NCI-H2171 treated with DMSO at 0.1 percent for 48 hours (cell line): ENCODE results near the gene PAN3.
A peak's percentile ranks its signal among the peaks of the same experiment; 100 is the strongest.
"Not testable (repeated sequence)": the region's sequence is repeated elsewhere in the genome, so short reads cannot be mapped to it uniquely, and the experiment has no call there.

ENCODE experiments used
- DNase-seq: peaks from one replicate; lab custom pipeline; 2025; lab: John Stamatoyannopoulos, UW

PAN3 gene

GRCh38 chr13:28136916-28137315 lies 1.4 kb upstream of the PAN3 start:
- peak; percentile 27 for DNase-seq

- peak; percentile 69 for DNase-seq
Observed at GRCh38 chr13:28137596-28137995, 749 bp upstream of the PAN3 start.

- DNase-seq: peak; percentile 58
Observed at GRCh38 chr13:28138756-28139470, 568 bp downstream of the PAN3 start.

GRCh38 chr13:28140433-28141125 lies 2.2 kb downstream of the PAN3 start:
- DNase-seq: no peak

GRCh38 chr13:28141542-28141941 lies 3.2 kb downstream of the PAN3 start:
- DNase-seq: not testable (repeated sequence)

- DNase-seq: no peak
Observed at GRCh38 chr13:28145049-28145448, 6.7 kb downstream of the PAN3 start.

- DNase-seq: no peak
Observed at GRCh38 chr13:28147495-28147894, 9.2 kb downstream of the PAN3 start.

GRCh38 chr13:28159057-28159456 lies 20.7 kb downstream of the PAN3 start:
- no peak for DNase-seq

- DNase-seq: no peak
Observed at GRCh38 chr13:28161370-28161769, 23.0 kb downstream of the PAN3 start.

- no peak for DNase-seq
Observed at GRCh38 chr13:28163587-28163986, 25.2 kb downstream of the PAN3 start.

- no peak for DNase-seq
Observed at GRCh38 chr13:28166257-28166656, 27.9 kb downstream of the PAN3 start.

- no peak for DNase-seq
Observed at GRCh38 chr13:28171266-28171665, 32.9 kb downstream of the PAN3 start.

- DNase-seq: no peak
Observed at GRCh38 chr13:28172947-28173346, 34.6 kb downstream of the PAN3 start.

GRCh38 chr13:28173793-28174192 lies 35.4 kb downstream of the PAN3 start:
- no peak for DNase-seq

GRCh38 chr13:28177327-28177726 lies 39.0 kb downstream of the PAN3 start:
- no peak for DNase-seq

- DNase-seq: no peak
Observed at GRCh38 chr13:28177877-28178276, 39.5 kb downstream of the PAN3 start.

GRCh38 chr13:28179974-28180373 lies 41.6 kb downstream of the PAN3 start:
- no peak for DNase-seq

GRCh38 chr13:28181413-28181812 lies 43.1 kb downstream of the PAN3 start:
- no peak for DNase-seq

GRCh38 chr13:28185256-28185655 lies 46.9 kb downstream of the PAN3 start:
- DNase-seq: no peak

- DNase-seq: no peak
Observed at GRCh38 chr13:28199089-28199488, 60.7 kb downstream of the PAN3 start.

GRCh38 chr13:28204043-28204442 lies 65.7 kb downstream of the PAN3 start:
- no peak for DNase-seq

- DNase-seq: no peak
Observed at GRCh38 chr13:28204690-28205443, 66.5 kb downstream of the PAN3 start.

- DNase-seq: no peak
Observed at GRCh38 chr13:28218679-28219078, 80.3 kb downstream of the PAN3 start.
